A549 (cell line): ENCODE data around the gene DYNLRB1. TPM values are rescaled to one million over a fixed set of nuclear protein-coding genes. Genes with fewer than 3 reads are reported as not detected.

Experiments
- ATAC-seq, 2 experiments: fragments of 200-7000 bp in 1 of 2; fragments of >200 bp in 1 of 2; cut with Nextera tagmentation in 1 of 2; cut with Tn5 transposase in 1 of 2; 3 replicates each; pipeline versions ENCODE4 v1.8.0 to v1.9.1; 2018 to 2020; ENCODE audit warnings: mild to moderate bottlenecking in 1 of 2, moderate library complexity in 1 of 2
- CTCF ChIA-PET: fragments of 300-600 bp; sonication (Branson Sonifier 250); formaldehyde crosslinking; extraction: SDS; loops from one replicate; lab custom pipeline; 2021; ENCODE audit warnings: antibody characterized with exemption, inconsistent platforms; lab: Yijun Ruan, JAX
- POLR2A ChIA-PET: fragments of 350-600 bp; formaldehyde crosslinking; extraction: SDS; loops from one replicate; lab custom pipeline; 2021; ENCODE audit warnings: antibody characterized with exemption, inconsistent platforms; lab: Yijun Ruan, JAX
- DNase-seq, 2 experiments: peaks; one replicate each; pipeline versions ENCODE4 v3.0.0 to v3.0.0-alpha.2; 2011 to 2016; ENCODE audit warnings: low read depth in 1 of 2, low spot score in 1 of 2
- FAIRE-seq: peaks from 2 replicates; lab custom pipeline; 2011; peaks lifted over from hg19 to GRCh38; lab: Jason Lieb, UNC
- H3K27ac ChIP-seq, 2 experiments: fragments of >200 bp; sonication (Bioruptor Twin); formaldehyde crosslinking; 3 replicates each; pipeline ENCODE4 v1.5.1; 2016 to 2017
- H3K4me1 ChIP-seq: fragments of >200 bp; sonication (Bioruptor Twin); formaldehyde crosslinking; 3 replicates; pipeline ENCODE4 v1.6.1; 2016
- H3K4me2 ChIP-seq: fragments of >200 bp; sonication (Bioruptor Twin); formaldehyde crosslinking; 3 replicates; pipeline ENCODE4 v1.6.1; 2016
- H3K4me3 ChIP-seq: fragments of >200 bp; sonication (Bioruptor Twin); formaldehyde crosslinking; 3 replicates; pipeline ENCODE4 v1.5.1; 2016
- H3K9me3 ChIP-seq: fragments of >200 bp; sonication (Bioruptor Twin); formaldehyde crosslinking; 3 replicates; pipeline ENCODE4 v1.6.1; 2016
- ATOH8 ChIP-seq: fragments of 250-450 bp; sonication (Bioruptor Pico); IDR thresholded peaks from 2 replicates; pipeline ENCODE4 v1.5.0; 2020; ENCODE audit warnings: low read depth, mild to moderate bottlenecking, moderate library complexity
- CHD2 ChIP-seq: fragments of 150-350 bp; IDR thresholded peaks from 2 replicates; pipeline ENCODE4 v1.6.1; 2014; ENCODE audit warnings: low read length; ENCODE audit not compliant: partially characterized antibody
- EHF ChIP-seq: fragments of 250-450 bp; sonication (Bioruptor Pico); IDR thresholded peaks from 2 replicates; pipeline ENCODE4 v1.5.0; 2020; ENCODE audit warnings: mild to moderate bottlenecking
- HDAC2 ChIP-seq: fragments of 200-600 bp; sonication (generic); IDR thresholded peaks from 2 replicates; pipeline ENCODE4 v1.6.1; 2016
- HEYL ChIP-seq: fragments of 250-450 bp; sonication (Bioruptor Pico); IDR thresholded peaks from 2 replicates; pipeline ENCODE4 v1.8.0; 2021; ENCODE audit warnings: mild to moderate bottlenecking, moderate library complexity
- HOXA7 ChIP-seq: fragments of 250-450 bp; sonication (Bioruptor Pico); IDR thresholded peaks from 2 replicates; pipeline ENCODE4 v1.5.0; 2020; ENCODE audit warnings: mild to moderate bottlenecking, moderate library complexity
- HOXB13 ChIP-seq: fragments of 250-450 bp; sonication (Bioruptor Pico); IDR thresholded peaks from 2 replicates; pipeline ENCODE4 v1.5.0; 2020; ENCODE audit warnings: low read depth, mild to moderate bottlenecking, moderate library complexity
- HOXB5 ChIP-seq: fragments of 250-450 bp; sonication (Bioruptor Pico); IDR thresholded peaks from 2 replicates; pipeline ENCODE4 v1.5.0; 2020; ENCODE audit warnings: mild to moderate bottlenecking, moderate library complexity
- JUNB ChIP-seq: fragments of >200 bp; sonication (Bioruptor Twin); formaldehyde crosslinking; IDR thresholded peaks from 2 replicates; pipeline ENCODE4 v1.6.1; 2016
- KDM5A ChIP-seq: fragments of 200-600 bp; sonication (generic); IDR thresholded peaks from 2 replicates; pipeline ENCODE4 v1.6.1; 2016; ENCODE audit warnings: antibody characterized with exemption, mild to moderate bottlenecking
- MAFK ChIP-seq: fragments of 450-650 bp; IDR thresholded peaks from 2 replicates; pipeline ENCODE4 v1.6.1; 2014; ENCODE audit not compliant: partially characterized antibody
- MYC ChIP-seq: IDR thresholded peaks from 2 replicates; pipeline ENCODE4 v1.6.1; 2012; ENCODE audit warnings: mild to moderate bottlenecking, inconsistent platforms, low read length, improper control_type of control experiment, borderline replicate concordance
- NFE2L2 ChIP-seq: fragments of 150-350 bp; conservative IDR thresholded peaks from 2 replicates; pipeline ENCODE4 v1.6.1; 2014; ENCODE audit warnings: low read length
- NR3C1 ChIP-seq: fragments of >200 bp; sonication (Bioruptor Twin); formaldehyde crosslinking; IDR thresholded peaks from 3 replicates; pipeline ENCODE4 v1.6.1; 2017
- PHF8 ChIP-seq: fragments of 200-600 bp; sonication (generic); IDR thresholded peaks from 2 replicates; pipeline ENCODE4 v1.6.1; 2016; ENCODE audit warnings: low read depth, mild to moderate bottlenecking, antibody characterized with exemption, moderate library complexity, borderline replicate concordance
- POLR2A ChIP-seq: IDR thresholded peaks from 2 replicates; pipeline ENCODE4 v1.6.1; 2012; ENCODE audit warnings: mild to moderate bottlenecking, low read length
- POLR2AphosphoS2 ChIP-seq: conservative IDR thresholded peaks from 2 replicates; pipeline ENCODE4 v1.6.1; 2012; ENCODE audit warnings: low read length, improper control_type of control experiment, inconsistent platforms
- REST ChIP-seq: fragments of 200-600 bp; sonication (generic); IDR thresholded peaks from 2 replicates; pipeline ENCODE4 v1.6.1; 2016; ENCODE audit warnings: antibody characterized with exemption, mild to moderate bottlenecking, moderate library complexity
- RFX5 ChIP-seq: fragments of 450-650 bp; IDR thresholded peaks from 2 replicates; pipeline ENCODE4 v1.7.1; 2014; ENCODE audit warnings: antibody characterized with exemption, mild to moderate bottlenecking, moderate library complexity
- TP53 ChIP-seq: fragments of 250-450 bp; sonication (Bioruptor Pico); IDR thresholded peaks from 2 replicates; pipeline ENCODE4 v1.5.0; 2021; ENCODE audit warnings: mild to moderate bottlenecking, moderate library complexity
- USF2 ChIP-seq: fragments of 450-650 bp; IDR thresholded peaks from 2 replicates; pipeline ENCODE4 v1.6.1; 2014; ENCODE audit warnings: antibody characterized with exemption
- ZC3H11A ChIP-seq: fragments of 450-650 bp; IDR thresholded peaks from 2 replicates; pipeline ENCODE4 v1.6.1; 2014; ENCODE audit warnings: antibody characterized with exemption, mild to moderate bottlenecking
- ZFP36 ChIP-seq: fragments of 450-650 bp; IDR thresholded peaks from 2 replicates; pipeline ENCODE4 v1.6.1; 2014; ENCODE audit warnings: borderline replicate concordance; ENCODE audit not compliant: partially characterized antibody
- ZNF302 ChIP-seq: fragments of 250-450 bp; sonication (Bioruptor Pico); IDR thresholded peaks from 2 replicates; pipeline ENCODE4 v1.9.0; 2021; ENCODE audit warnings: inconsistent platforms, mild to moderate bottlenecking, moderate library complexity
- WGBS: methylation state at CpG from one replicate; pipeline ENCODE4 v1.1.6; 2017; ENCODE audit errors: missing lambda C conversion rate; 5-methylcytosine and 5-hydroxymethylcytosine counted together
- polyA plus RNA-seq, 4 experiments: library from polyadenylated mRNA; depleted of rRNA in 3 of 4; stranded (reverse); fragments of >200 nt; fragmentation: RNase III in 1 of 4; extraction: RNeasy Plus Mini Kit Qiagen cat#74134 plus additional on column Dnase treatment in 1 of 4; gene quantifications; 2 replicates in 3 of 4; 3 replicates in 1 of 4; pipeline ENCODE4 v1.2.3, GENCODE V29; 2011 to 2017

Gene DYNLRB1
- polyA plus RNA-seq, 2 of the 4 experiments (the other 2 are of a cell fraction) = 148 to 211 TPM

- DNase-seq (no peak), ATAC-seq (peak in 1 of 2 experiments; percentile 24; a peak in 2 of 6 replicates)
- peaks cover 15% of the 10 kb centered on the region; the same call in 2 of the 3 replicates for H3K4me1 ChIP-seq
- H3K4me2 ChIP-seq = no peak overlapping the region
- no peak for TF ChIP-seq NFE2L2
- TF ChIP-seq HEYL (CRISPR knock-in tag) = no peak
- TF ChIP-seq RFX5 = no peak
- TF ChIP-seq NR3C1 = no peak
- TF ChIP-seq, all 56 proteins: peak for 0
- 74% methylated on average over 4 of the region's 4 CpGs for WGBS
- POLR2A ChIA-PET = no interaction called here
- Histone ChIP-seq H3K27ac (no peak overlapping the region), H3K4me3 (no peak overlapping the region), H3K9me3 (no peaks in the 10 kb centered on the region)
- no peak for FAIRE-seq
- CTCF ChIA-PET = interaction anchor here (0.5 to 7.7 kb wide), 7 partner anchors 9 to 392 kb away, joined by 3 to 108 read pairs (median 3); partner anchors contain the start of gene TP53INP2
These were observed 66.7 kb downstream of the DYNLRB1 start for GRCh38 chr20:34582911-34583310.

- H3K9me3 ChIP-seq = no peaks in the 10 kb centered on the region
- ChIA-PET POLR2A (no interaction called here), CTCF (interaction anchor here (0.5 to 7.7 kb wide), 5 partner anchors 10 to 310 kb away, joined by 3 to 108 read pairs (median 3); partner anchors contain the start of gene TP53INP2)
- no peak overlapping the region for H3K4me2 ChIP-seq
- ATAC-seq (no peak), FAIRE-seq (no peak), DNase-seq (no peak)
- H3K27ac ChIP-seq = no peak overlapping the region
- peaks cover 15% of the 10 kb centered on the region; the same call in 2 of the 3 replicates for H3K4me1 ChIP-seq
- TF ChIP-seq ZC3H11A (no peak), JUNB (no peak), ZNF302 (CRISPR knock-in tag) (no peak), HOXB5 (CRISPR knock-in tag) (no peak), ZFP36 (no peak), PHF8 (no peak), POLR2AphosphoS2 (no peak), HOXA7 (CRISPR knock-in tag) (no peak)
- 87% methylated on average over 6 of the region's 6 CpGs for WGBS
- H3K4me3 ChIP-seq = no peak overlapping the region
These were observed 67.3 kb downstream of the DYNLRB1 start for GRCh38 chr20:34583544-34583943.

- Histone ChIP-seq H3K9me3 (no peaks in the 10 kb centered on the region), H3K4me3 (no peak overlapping the region), H3K4me2 (no peak overlapping the region), H3K27ac (no peak overlapping the region), H3K4me1 (peaks cover 11% of the 10 kb centered on the region; the same call in 2 of the 3 replicates)
- CTCF ChIA-PET = interaction anchor here (0.6 to 2.4 kb wide), 5 partner anchors 11 to 272 kb away, joined by 3 to 8 read pairs (median 3); no protein-coding TSS in a partner anchor
- no peak for FAIRE-seq
- WGBS = 96% methylated on average over 2 of the region's 5 CpGs
- DNase-seq = no peak
- TF ChIP-seq KDM5A (no peak), USF2 (no peak), TP53 (CRISPR knock-in tag) (no peak), JUNB (no peak), EHF (CRISPR knock-in tag) (no peak), PHF8 (no peak), HOXA7 (CRISPR knock-in tag) (no peak), HDAC2 (no peak)
- TF ChIP-seq, all 56 proteins: peak for 0
- ATAC-seq = no peak
- POLR2A ChIA-PET = no interaction called here
These were observed 68.8 kb downstream of the DYNLRB1 start for GRCh38 chr20:34585019-34585418.

GRCh38 chr20:34586488-34587163, 70.4 kb downstream of the DYNLRB1 start:
- no peak for FAIRE-seq
- TF ChIP-seq CHD2 = no peak
- no peak for TF ChIP-seq ATOH8 (CRISPR knock-in tag)
- TF ChIP-seq NR3C1 = no peak
- TF ChIP-seq HOXB13 = no peak
- TF ChIP-seq MYC = no peak
- TF ChIP-seq HEYL (CRISPR knock-in tag) = no peak
- TF ChIP-seq REST = no peak
- no peak for TF ChIP-seq MAFK
- TF ChIP-seq POLR2A = no peak

More at GRCh38 chr20:34586488-34587163, 70.4 kb downstream of the DYNLRB1 start:
- 94% methylated on average over 9 of the region's 9 CpGs for WGBS
- no peaks in the 10 kb centered on the region for H3K9me3 ChIP-seq
- H3K4me3 ChIP-seq = no peak overlapping the region
- H3K27ac ChIP-seq = no peak overlapping the region
- CTCF ChIA-PET = interaction anchor here (0.6 to 2.4 kb wide), 5 partner anchors 8 to 183 kb away, joined by 3 to 8 read pairs (median 3); no protein-coding TSS in a partner anchor
- ATAC-seq = no peak
- DNase-seq = no peak
- peaks cover 11% of the 10 kb centered on the region; the same call in 2 of the 3 replicates for H3K4me1 ChIP-seq
- POLR2A ChIA-PET = no interaction called here
- no peak overlapping the region for H3K4me2 ChIP-seq
